DOHH2 (cell line): ENCODE data around the gene TAS1R2.
A peak's percentile ranks its signal among the peaks of the same experiment; 100 is the strongest.

ENCODE experiments used
- H3F3A ChIP-seq: fragments of 200-600 bp; sonication (generic), shearing (Covaris generic); 2 replicates; pipeline ENCODE4 v1.6.0; 2016; ENCODE audit warnings: antibody characterized with exemption, mild to moderate bottlenecking; ENCODE audit not compliant: control insufficient read depth, insufficient read depth
- H3K27ac ChIP-seq: fragments of 200-600 bp; sonication (generic); 2 replicates; pipeline ENCODE4 v1.5.1; 2014; ENCODE audit warnings: low read depth, mild to moderate bottlenecking, low read length, moderate library complexity
- H3K27me3 ChIP-seq: fragments of 200-600 bp; sonication (generic); 2 replicates; pipeline ENCODE4 v1.6.1; 2014; ENCODE audit warnings: mild to moderate bottlenecking, low read length, mixed read lengths; ENCODE audit not compliant: control insufficient read depth
- H3K36me3 ChIP-seq: fragments of 200-600 bp; sonication (generic); 2 replicates; pipeline ENCODE4 v1.6.1; 2014; ENCODE audit warnings: mild to moderate bottlenecking, low read length, moderate library complexity, mixed read lengths; ENCODE audit not compliant: control insufficient read depth
- H3K4me1 ChIP-seq: fragments of 200-600 bp; sonication (generic); 2 replicates; pipeline ENCODE4 v1.6.1; 2014; ENCODE audit warnings: mild to moderate bottlenecking, low read length, mixed read lengths; ENCODE audit not compliant: control insufficient read depth
- H3K4me2 ChIP-seq: fragments of 200-600 bp; sonication (generic); 2 replicates; pipeline ENCODE4 v1.6.0; 2014; ENCODE audit warnings: mild to moderate bottlenecking, low read length, moderate library complexity
- H3K4me3 ChIP-seq: fragments of 200-600 bp; sonication (generic); 2 replicates; pipeline ENCODE4 v1.5.1; 2014; ENCODE audit warnings: mild to moderate bottlenecking, low read length, mixed read lengths
- H3K79me2 ChIP-seq: fragments of 200-600 bp; sonication (generic); 2 replicates; pipeline ENCODE4 v1.6.1; 2014; ENCODE audit warnings: mild to moderate bottlenecking, low read length, mixed read lengths; ENCODE audit not compliant: control insufficient read depth
- H3K9me2 ChIP-seq: fragments of 200-600 bp; sonication (generic); replicated peaks from 2 replicates; pipeline ENCODE4 v1.6.1; 2014; ENCODE audit warnings: mild to moderate bottlenecking, low read length, mixed read lengths; ENCODE audit not compliant: control insufficient read depth
- H3K9me3 ChIP-seq: fragments of 200-600 bp; sonication (generic); 2 replicates; pipeline ENCODE4 v1.6.1; 2014; ENCODE audit warnings: antibody characterized with exemption, low read length, mixed read lengths; ENCODE audit not compliant: control insufficient read depth, insufficient read depth
- H4K20me1 ChIP-seq: fragments of 200-600 bp; sonication (generic); 2 replicates; pipeline ENCODE4 v1.6.0; 2014; ENCODE audit warnings: low read depth, mild to moderate bottlenecking, antibody characterized with exemption, low read length, moderate library complexity; ENCODE audit not compliant: control insufficient read depth, insufficient read depth
- EZH2phosphoT487 ChIP-seq: fragments of 200-600 bp; sonication (generic); IDR thresholded peaks from 2 replicates; pipeline ENCODE4 v1.6.1; 2017; ENCODE audit warnings: borderline replicate concordance, mild to moderate bottlenecking, antibody characterized with exemption, low read length, moderate library complexity, mixed read lengths
- TF ChIP-seq, protein P1 (sequence below): fragments of 200-600 bp; sonication (generic); IDR thresholded peaks from one replicate; pipeline ENCODE4 v1.5.1; 2014; ENCODE audit warnings: antibody characterized with exemption, mild to moderate bottlenecking, low read depth, low read length; ENCODE audit not compliant: poor library complexity, severe bottlenecking

Gene TAS1R2

DNA sequence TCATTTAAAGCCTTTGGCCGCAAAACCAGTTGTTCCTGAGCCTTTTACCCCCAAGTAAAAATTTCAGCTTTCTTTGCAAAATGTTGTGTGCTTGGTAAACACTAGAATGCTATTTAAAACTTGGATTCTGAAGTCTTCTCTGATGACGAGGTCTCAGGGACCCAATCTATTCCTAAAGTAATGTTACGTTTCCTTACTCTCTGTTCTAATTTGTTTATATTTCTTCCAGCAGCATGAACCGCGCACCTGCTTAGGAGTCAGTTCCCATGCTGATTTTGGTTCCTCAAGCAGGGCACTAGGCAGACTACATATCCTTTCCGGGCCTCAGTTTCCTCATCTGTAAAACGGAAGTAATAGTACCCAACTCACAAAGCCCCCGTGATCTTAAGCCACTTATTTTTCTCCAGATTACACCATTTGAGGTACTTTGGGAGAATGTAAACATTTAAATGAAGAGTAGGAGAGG, 43.9 kb upstream of the TAS1R2 start:
- H3K4me3 ChIP-seq, result peak overlapping the region; percentile 74
- peak overlapping the region; percentile 78 for H3K4me2 ChIP-seq
- H3K9me2 ChIP-seq, result no peaks in the 10 kb centered on the region
- no peaks in the 10 kb centered on the region for H3F3A ChIP-seq
- H3K4me1 ChIP-seq, result peaks cover 24% of the 10 kb centered on the region
- no peaks in the 10 kb centered on the region for H3K36me3 ChIP-seq
- no peaks in the 10 kb centered on the region for H4K20me1 ChIP-seq
- H3K27me3 ChIP-seq, result peaks cover 26% of the 10 kb centered on the region
- H3K27ac ChIP-seq, result no peak overlapping the region
- no peaks in the 10 kb centered on the region for H3K79me2 ChIP-seq
- H3K9me3 ChIP-seq, result no peaks in the 10 kb centered on the region
- TF ChIP-seq, protein P1, sequence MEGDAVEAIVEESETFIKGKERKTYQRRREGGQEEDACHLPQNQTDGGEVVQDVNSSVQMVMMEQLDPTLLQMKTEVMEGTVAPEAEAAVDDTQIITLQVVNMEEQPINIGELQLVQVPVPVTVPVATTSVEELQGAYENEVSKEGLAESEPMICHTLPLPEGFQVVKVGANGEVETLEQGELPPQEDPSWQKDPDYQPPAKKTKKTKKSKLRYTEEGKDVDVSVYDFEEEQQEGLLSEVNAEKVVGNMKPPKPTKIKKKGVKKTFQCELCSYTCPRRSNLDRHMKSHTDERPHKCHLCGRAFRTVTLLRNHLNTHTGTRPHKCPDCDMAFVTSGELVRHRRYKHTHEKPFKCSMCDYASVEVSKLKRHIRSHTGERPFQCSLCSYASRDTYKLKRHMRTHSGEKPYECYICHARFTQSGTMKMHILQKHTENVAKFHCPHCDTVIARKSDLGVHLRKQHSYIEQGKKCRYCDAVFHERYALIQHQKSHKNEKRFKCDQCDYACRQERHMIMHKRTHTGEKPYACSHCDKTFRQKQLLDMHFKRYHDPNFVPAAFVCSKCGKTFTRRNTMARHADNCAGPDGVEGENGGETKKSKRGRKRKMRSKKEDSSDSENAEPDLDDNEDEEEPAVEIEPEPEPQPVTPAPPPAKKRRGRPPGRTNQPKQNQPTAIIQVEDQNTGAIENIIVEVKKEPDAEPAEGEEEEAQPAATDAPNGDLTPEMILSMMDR, result no peak
- no peak for TF ChIP-seq EZH2phosphoT487

DNA sequence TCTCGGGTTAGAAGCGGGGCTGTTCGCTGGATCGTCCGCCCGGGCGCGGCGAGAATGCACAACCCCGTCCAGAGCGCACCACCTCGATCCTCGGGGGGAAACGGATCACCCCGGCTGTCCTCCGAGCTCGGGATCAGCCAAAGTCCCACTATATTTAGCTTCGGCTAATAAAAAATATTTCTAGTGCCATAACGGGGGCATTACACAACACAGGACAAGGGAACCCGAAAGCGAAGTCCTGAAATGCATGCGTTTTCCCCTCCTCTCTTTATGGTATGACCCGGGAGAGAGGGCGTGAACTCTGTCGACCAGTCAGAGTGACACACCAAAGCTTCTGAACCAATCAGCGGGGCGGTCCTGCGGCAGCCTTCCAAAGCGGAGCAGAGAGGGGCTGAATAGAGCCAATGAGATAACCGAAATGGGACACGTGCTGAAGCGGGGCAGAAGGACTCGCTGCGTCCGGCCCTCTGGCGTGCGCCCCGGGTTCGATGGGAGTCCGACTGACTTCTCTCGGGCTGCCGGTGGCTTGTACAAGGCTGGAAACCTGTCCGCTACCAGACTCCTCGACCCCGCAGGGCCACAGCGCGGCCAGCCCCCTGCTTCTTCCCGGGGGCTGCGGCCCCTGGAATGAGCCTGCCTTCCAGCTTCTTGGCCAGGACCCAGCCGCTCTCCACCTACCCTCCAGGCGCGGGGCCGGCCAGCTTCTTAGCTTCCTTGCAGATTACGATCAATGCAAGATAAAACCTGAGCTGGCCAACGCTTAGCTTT, 43.2 kb upstream of the TAS1R2 start, which contains the start of gene ALDH4A1:
Gene ALDH4A1 (minus strand): TSS at position 33 of the 768 bp plus-strand sequence. CDS start 32 bp downstream, at position 1.
- no peaks in the 10 kb centered on the region for H3K36me3 ChIP-seq
- peak within 1 kb of the TSS; percentile 74 for H3K4me3 ChIP-seq
- no peaks in the 10 kb centered on the region for H4K20me1 ChIP-seq
- no peaks in the 10 kb centered on the region for H3F3A ChIP-seq
- no peaks in the 10 kb centered on the region for H3K79me2 ChIP-seq
- H3K4me2 ChIP-seq, result peak within 1 kb of the TSS; percentile 78
- TF ChIP-seq, protein P1, result no peak
- TF ChIP-seq EZH2phosphoT487, result no peak
- no peak within 1 kb of the TSS for H3K27ac ChIP-seq
- H3K9me2 ChIP-seq, result no peaks in the 10 kb centered on the region
- H3K4me1 ChIP-seq, result peaks cover 18% of the 10 kb centered on the region
- peaks cover 26% of the 10 kb centered on the region for H3K27me3 ChIP-seq
- H3K9me3 ChIP-seq, result no peaks in the 10 kb centered on the region

DNA sequence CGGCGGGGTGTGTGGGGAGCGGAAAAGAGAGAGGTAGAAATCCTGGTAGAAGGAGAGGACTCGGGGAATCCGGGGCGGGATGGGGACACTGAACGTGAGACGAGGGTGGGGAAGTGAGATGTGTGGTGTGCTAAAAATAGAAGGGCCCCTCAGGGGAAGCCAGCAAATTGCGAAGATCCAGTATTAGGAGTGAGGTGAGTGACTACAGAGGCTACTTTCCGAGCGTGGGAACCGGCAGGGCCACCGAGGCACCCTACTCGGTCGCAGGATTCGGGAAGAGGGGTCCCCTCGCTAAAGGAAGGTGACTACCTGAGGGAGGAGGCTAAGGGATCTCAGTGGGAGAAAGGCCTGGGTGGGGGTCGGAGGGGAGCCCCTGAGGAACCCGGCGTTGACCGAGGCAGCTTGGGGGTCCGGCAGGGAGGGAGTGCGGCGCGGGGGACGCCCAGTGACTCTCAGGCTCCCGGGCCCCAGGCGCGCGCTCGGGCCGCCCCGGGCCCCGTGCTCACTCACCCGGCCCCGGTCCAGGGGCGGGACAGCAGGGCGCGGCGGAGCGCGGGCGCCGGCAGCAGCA, 42.6 kb upstream of the TAS1R2 start:
- peaks cover 26% of the 10 kb centered on the region for H3K27me3 ChIP-seq
- H3K4me3 ChIP-seq, result peak overlapping the region; percentile 74
- no peaks in the 10 kb centered on the region for H3F3A ChIP-seq
- H3K9me3 ChIP-seq, result no peaks in the 10 kb centered on the region
- peaks cover 15% of the 10 kb centered on the region for H3K4me1 ChIP-seq
- no peak overlapping the region for H3K27ac ChIP-seq
- H3K79me2 ChIP-seq, result no peaks in the 10 kb centered on the region
- peak overlapping the region; percentile 78 for H3K4me2 ChIP-seq
- peak; percentile 81; the same call in 1 of the 2 replicates for TF ChIP-seq EZH2phosphoT487
- TF ChIP-seq, protein P1, result no peak
- no peaks in the 10 kb centered on the region for H3K36me3 ChIP-seq
- H3K9me2 ChIP-seq, result no peaks in the 10 kb centered on the region
- no peaks in the 10 kb centered on the region for H4K20me1 ChIP-seq
